SHP77 (cell line): ENCODE results near the gene ICE1.
"Not testable (repeated sequence)": the region's sequence is repeated elsewhere in the genome, so short reads cannot be mapped to it uniquely, and the experiment has no call there.

ENCODE experiments used
- DNase-seq, 2 experiments: peaks; one replicate each; lab custom pipeline; 2025; lab: John Stamatoyannopoulos, UW

The ICE1 gene

GRCh38 chr5:5421961-5422818, at the start of gene ICE1:
Gene ICE1, plus strand, starts transcription at chr5:5422677. Its CDS starts 239 bp downstream, at chr5:5422916.
- peak; percentile 98 for DNase-seq

GRCh38 chr5:5372930-5373329, 49.5 kb upstream of the ICE1 start:
- DNase-seq, result no peak

GRCh38 chr5:5373351-5373989, 49.0 kb upstream of the ICE1 start:
- no peak for DNase-seq

- no peak for DNase-seq
Measured at GRCh38 chr5:5374009-5374715, 48.3 kb upstream of the ICE1 start.

- DNase-seq, result no peak
Measured at GRCh38 chr5:5377780-5378179, 44.7 kb upstream of the ICE1 start.

GRCh38 chr5:5378531-5378930, 43.9 kb upstream of the ICE1 start:
- DNase-seq, result no peak

- peak in 1 of 2 experiments; percentile 30 for DNase-seq
Measured at GRCh38 chr5:5380298-5380697, 42.2 kb upstream of the ICE1 start.

- DNase-seq, result no peak
Measured at GRCh38 chr5:5381310-5381913, 41.1 kb upstream of the ICE1 start.

- no peak for DNase-seq
Measured at GRCh38 chr5:5383461-5383860, 39.0 kb upstream of the ICE1 start.

- no peak for DNase-seq
Measured at GRCh38 chr5:5384660-5385330, 37.7 kb upstream of the ICE1 start.

- no peak for DNase-seq
Measured at GRCh38 chr5:5385331-5385662, 37.2 kb upstream of the ICE1 start.

GRCh38 chr5:5386329-5386728, 36.1 kb upstream of the ICE1 start:
- DNase-seq, result no peak

- no peak for DNase-seq
Measured at GRCh38 chr5:5387192-5387591, 35.3 kb upstream of the ICE1 start.

- DNase-seq, result no peak
Measured at GRCh38 chr5:5387777-5388176, 34.7 kb upstream of the ICE1 start.

GRCh38 chr5:5390121-5390869, 32.2 kb upstream of the ICE1 start:
- DNase-seq, result not testable (repeated sequence)

GRCh38 chr5:5392504-5392903, 30.0 kb upstream of the ICE1 start:
- not testable (repeated sequence) for DNase-seq

- peak; percentile 22 to 36 for DNase-seq
Measured at GRCh38 chr5:5394384-5394986, 28.0 kb upstream of the ICE1 start.

GRCh38 chr5:5395093-5395492, 27.4 kb upstream of the ICE1 start:
- DNase-seq, result not testable (repeated sequence)

- DNase-seq, result no peak
Measured at GRCh38 chr5:5398071-5398470, 24.4 kb upstream of the ICE1 start.

- DNase-seq, result no peak
Measured at GRCh38 chr5:5401095-5401494, 21.4 kb upstream of the ICE1 start.

GRCh38 chr5:5403741-5404140, 18.7 kb upstream of the ICE1 start:
- no peak for DNase-seq
